HepG2 (cell line): ENCODE results near the gene SDK1. TPM values are rescaled to one million over a fixed set of nuclear protein-coding genes. Genes with fewer than 3 reads are reported as not detected.

Experiments used
- polyA plus RNA-seq, 8 experiments: library from polyadenylated mRNA; depleted of rRNA in 3 of 8; stranded (reverse) in 7 of 8; unstranded in 1 of 8; fragments of >200 nt; fragmentation: Illumina TruSeq in 4 of 8; extraction: Trizol in 4 of 8; gene quantifications; 2 replicates each; pipeline versions ENCODE4 v1.2.1 to v1.2.3, GENCODE V29; 2011 to 2016; ENCODE audit warnings: low read depth in 4 of 8, missing spikeins in 1 of 8, mixed read lengths in 1 of 8; ENCODE audit not compliant: insufficient read depth in 1 of 8
- total RNA-seq, 5 experiments: library from RNA; depleted of rRNA; stranded (reverse); fragments of >200 nt; fragmentation: Illumina TruSeq; extraction: Trizol; gene quantifications; 2 replicates each; pipeline ENCODE4 v1.2.3, GENCODE V29; 2016; ENCODE audit warnings: low read depth in 1 of 5
- TF ChIP-seq, protein P1 (sequence below): sonication (generic); formaldehyde crosslinking; IDR thresholded peaks from 2 replicates; pipeline ENCODE4 v1.5.0; 2020; ENCODE audit warnings: mild to moderate bottlenecking, low read depth, missing genetic modification reagents, borderline replicate concordance
- TF ChIP-seq, protein P2 (sequence below): sonication (generic); formaldehyde crosslinking; IDR thresholded peaks from 2 replicates; pipeline ENCODE4 v1.5.0; 2020; ENCODE audit warnings: mild to moderate bottlenecking, missing genetic modification reagents
- TF ChIP-seq, protein P3 (sequence below): IDR thresholded peaks from 2 replicates; pipeline ENCODE4 v1.6.1; 2012; ENCODE audit warnings: low read depth, low read length, improper control_type of control experiment
- TF ChIP-seq, protein P4 (sequence below): sonication (generic); formaldehyde crosslinking; conservative IDR thresholded peaks from 2 replicates; pipeline ENCODE4 v1.5.0; 2020; ENCODE audit warnings: missing genetic modification reagents
- TF ChIP-seq, protein P5 (sequence below): sonication (generic); formaldehyde crosslinking; IDR thresholded peaks from 2 replicates; pipeline ENCODE4 v1.4.0; 2020; ENCODE audit warnings: mild to moderate bottlenecking, missing genetic modification reagents

SDK1 gene
- total and polyA plus RNA-seq, 2 of the 13 experiments (the other 11 are each of a cell fraction or from before 2014, with no cell fraction given): 0.35 to 2.4 TPM

DNA sequence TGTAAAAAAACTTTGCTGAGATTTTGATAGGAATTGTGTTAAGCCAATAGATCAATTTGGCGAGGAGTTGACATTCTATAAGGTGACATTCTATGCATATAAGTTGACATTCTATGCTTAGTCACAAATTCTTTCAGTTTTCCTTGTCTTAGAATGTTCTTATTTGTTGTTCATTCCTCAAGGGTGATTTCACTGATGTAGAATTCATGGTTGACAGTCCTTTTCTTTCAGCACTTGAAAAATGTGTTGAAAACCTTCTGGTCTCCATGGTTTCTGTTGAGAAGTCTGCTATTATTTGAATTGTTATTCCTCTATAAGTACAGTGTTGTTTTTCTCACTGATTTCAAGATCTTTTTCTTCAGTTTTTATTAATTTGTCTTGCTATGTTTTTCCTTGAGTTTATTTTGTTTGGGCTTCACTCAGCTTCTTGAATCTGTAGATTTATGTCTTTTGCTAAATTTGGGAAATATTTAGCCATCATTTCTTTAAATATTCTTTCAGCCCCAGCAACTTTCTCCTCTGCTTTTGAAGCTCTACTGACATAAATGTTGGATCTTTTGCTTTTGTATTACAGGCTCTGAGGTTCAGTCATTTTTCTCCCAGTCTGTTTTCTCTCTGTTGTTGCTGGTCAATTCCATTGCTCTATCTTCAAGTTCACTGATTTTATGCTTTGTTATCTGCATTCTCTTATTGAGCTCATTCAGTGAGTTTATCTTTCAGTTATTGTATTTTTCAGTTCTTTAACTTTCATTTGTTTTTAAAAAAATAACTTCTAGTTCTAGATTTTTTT, 154.9 kb downstream of the SDK1 start (continued):
- TF ChIP-seq, protein P1, sequence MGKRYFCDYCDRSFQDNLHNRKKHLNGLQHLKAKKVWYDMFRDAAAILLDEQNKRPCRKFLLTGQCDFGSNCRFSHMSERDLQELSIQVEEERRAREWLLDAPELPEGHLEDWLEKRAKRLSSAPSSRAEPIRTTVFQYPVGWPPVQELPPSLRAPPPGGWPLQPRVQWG (CRISPR knock-in tag): no peak
- TF ChIP-seq, protein P2, sequence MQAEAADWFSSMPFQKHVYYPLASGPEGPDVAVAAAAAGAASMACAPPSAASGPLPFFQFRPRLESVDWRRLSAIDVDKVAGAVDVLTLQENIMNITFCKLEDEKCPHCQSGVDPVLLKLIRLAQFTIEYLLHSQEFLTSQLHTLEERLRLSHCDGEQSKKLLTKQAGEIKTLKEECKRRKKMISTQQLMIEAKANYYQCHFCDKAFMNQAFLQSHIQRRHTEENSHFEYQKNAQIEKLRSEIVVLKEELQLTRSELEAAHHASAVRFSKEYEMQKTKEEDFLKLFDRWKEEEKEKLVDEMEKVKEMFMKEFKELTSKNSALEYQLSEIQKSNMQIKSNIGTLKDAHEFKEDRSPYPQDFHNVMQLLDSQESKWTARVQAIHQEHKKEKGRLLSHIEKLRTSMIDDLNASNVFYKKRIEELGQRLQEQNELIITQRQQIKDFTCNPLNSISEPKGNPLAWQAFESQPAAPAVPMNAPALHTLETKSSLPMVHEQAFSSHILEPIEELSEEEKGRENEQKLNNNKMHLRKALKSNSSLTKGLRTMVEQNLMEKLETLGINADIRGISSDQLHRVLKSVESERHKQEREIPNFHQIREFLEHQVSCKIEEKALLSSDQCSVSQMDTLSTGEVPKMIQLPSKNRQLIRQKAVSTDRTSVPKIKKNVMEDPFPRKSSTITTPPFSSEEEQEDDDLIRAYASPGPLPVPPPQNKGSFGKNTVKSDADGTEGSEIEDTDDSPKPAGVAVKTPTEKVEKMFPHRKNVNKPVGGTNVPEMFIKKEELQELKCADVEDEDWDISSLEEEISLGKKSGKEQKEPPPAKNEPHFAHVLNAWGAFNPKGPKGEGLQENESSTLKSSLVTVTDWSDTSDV: no peak
- TF ChIP-seq, protein P3, sequence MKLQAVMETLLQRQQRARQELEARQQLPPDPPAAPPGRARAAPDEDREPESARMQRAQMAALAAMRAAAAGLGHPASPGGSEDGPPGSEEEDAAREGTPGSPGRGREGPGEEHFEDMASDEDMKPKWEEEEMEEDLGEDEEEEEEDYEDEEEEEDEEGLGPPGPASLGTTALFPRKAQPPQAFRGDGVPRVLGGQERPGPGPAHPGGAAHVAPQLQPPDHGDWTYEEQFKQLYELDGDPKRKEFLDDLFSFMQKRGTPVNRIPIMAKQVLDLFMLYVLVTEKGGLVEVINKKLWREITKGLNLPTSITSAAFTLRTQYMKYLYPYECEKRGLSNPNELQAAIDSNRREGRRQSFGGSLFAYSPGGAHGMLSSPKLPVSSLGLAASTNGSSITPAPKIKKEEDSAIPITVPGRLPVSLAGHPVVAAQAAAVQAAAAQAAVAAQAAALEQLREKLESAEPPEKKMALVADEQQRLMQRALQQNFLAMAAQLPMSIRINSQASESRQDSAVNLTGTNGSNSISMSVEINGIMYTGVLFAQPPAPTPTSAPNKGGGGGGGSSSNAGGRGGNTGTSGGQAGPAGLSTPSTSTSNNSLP: no peak
- TF ChIP-seq, protein P4, sequence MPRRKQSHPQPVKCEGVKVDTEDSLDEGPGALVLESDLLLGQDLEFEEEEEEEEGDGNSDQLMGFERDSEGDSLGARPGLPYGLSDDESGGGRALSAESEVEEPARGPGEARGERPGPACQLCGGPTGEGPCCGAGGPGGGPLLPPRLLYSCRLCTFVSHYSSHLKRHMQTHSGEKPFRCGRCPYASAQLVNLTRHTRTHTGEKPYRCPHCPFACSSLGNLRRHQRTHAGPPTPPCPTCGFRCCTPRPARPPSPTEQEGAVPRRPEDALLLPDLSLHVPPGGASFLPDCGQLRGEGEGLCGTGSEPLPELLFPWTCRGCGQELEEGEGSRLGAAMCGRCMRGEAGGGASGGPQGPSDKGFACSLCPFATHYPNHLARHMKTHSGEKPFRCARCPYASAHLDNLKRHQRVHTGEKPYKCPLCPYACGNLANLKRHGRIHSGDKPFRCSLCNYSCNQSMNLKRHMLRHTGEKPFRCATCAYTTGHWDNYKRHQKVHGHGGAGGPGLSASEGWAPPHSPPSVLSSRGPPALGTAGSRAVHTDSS (CRISPR knock-in tag): no peak
- TF ChIP-seq, protein P5, sequence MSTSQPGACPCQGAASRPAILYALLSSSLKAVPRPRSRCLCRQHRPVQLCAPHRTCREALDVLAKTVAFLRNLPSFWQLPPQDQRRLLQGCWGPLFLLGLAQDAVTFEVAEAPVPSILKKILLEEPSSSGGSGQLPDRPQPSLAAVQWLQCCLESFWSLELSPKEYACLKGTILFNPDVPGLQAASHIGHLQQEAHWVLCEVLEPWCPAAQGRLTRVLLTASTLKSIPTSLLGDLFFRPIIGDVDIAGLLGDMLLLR (CRISPR knock-in tag): no peak
